ENCODE results near the gene STEAP1B. TPM values are rescaled to one million over a fixed set of nuclear protein-coding genes. Genes with fewer than 3 reads are reported as not detected.

STEAP1B gene
- total RNA-seq, 1 experiment from 2014 or later: 3.2 TPM

GRCh38 chr7:22385326-22385725 lies 114.7 kb downstream of the STEAP1B start:
- H3K23me2 ChIP-seq (ENCODE audit: insufficient read length, low read depth, low read length, poor library complexity, severe bottlenecking): no peaks in the 10 kb centered on the region
- H2BK12ac ChIP-seq (ENCODE audit: insufficient read length, low read depth, low read length): no peak overlapping the region
- no peaks in the 10 kb centered on the region for H3K9me3 ChIP-seq (ENCODE audit: control insufficient read depth, low read depth, low read length)
- no peak overlapping the region for H3K14ac ChIP-seq (ENCODE audit: insufficient read depth, low read length)
- no peak overlapping the region for H3K27ac ChIP-seq (ENCODE audit: insufficient read length, low read depth, low read length)
- Mint-ChIP-seq H3K9me3 (no peaks in the 10 kb centered on the region), H3K4me1 (peaks cover under 1 to 7% of the 10 kb centered on the region in 2 experiments; a peak in 3 of 4 replicates), H3K36me3 (ENCODE audit: insufficient read depth in 1 of 3, low read depth in 3 of 3) (no peaks in the 10 kb centered on the region), H3K27me3 (ENCODE audit: low read depth) (no peaks in the 10 kb centered on the region), H3K4me3 (no peak overlapping the region), H3K27ac (no peak overlapping the region)
- H3K79me1 ChIP-seq (ENCODE audit: insufficient read depth, low read depth, low read length, poor library complexity, severe bottlenecking): no peaks in the 10 kb centered on the region
- no peak overlapping the region for H4K5ac ChIP-seq (ENCODE audit: insufficient read length, low read depth, low read length)
- H3K79me2 ChIP-seq (ENCODE audit: insufficient read depth, low read length): no peaks in the 10 kb centered on the region
- H2BK15ac ChIP-seq (ENCODE audit: low read depth, low read length): no peak overlapping the region
- no peak overlapping the region for H3K18ac ChIP-seq (ENCODE audit: insufficient read length, low read depth, low read length)
- no peak overlapping the region for H3K9ac ChIP-seq (ENCODE audit: extremely low read depth, insufficient read length, low read length)
- no peaks in the 10 kb centered on the region for H3K4me1 ChIP-seq (ENCODE audit: insufficient read depth, low read length)
- H2AK5ac ChIP-seq (ENCODE audit: insufficient read length, low read length): no peak overlapping the region
- no peak overlapping the region for H2BK20ac ChIP-seq (ENCODE audit: low read depth, low read length, poor library complexity, severe bottlenecking)
- H2BK5ac ChIP-seq (ENCODE audit: insufficient read length, low read length): no peak overlapping the region
- H3K27me3 ChIP-seq (ENCODE audit: insufficient read depth, low read length): no peaks in the 10 kb centered on the region
- no peak overlapping the region for H3K23ac ChIP-seq (ENCODE audit: insufficient read length, low read depth, low read length)
- H4K8ac ChIP-seq (replicated peaks; ENCODE audit: insufficient read length, low read depth, low read length): no peak overlapping the region
- no peak overlapping the region for H3K56ac ChIP-seq (ENCODE audit: insufficient read length, low read depth, low read length)
- H3K4ac ChIP-seq (ENCODE audit: low read depth, low read length): no peak overlapping the region
- H4K20me1 ChIP-seq (ENCODE audit: control insufficient read depth, insufficient read depth, insufficient read length): no peaks in the 10 kb centered on the region
- DNase-seq: no peak
- no peak overlapping the region for H2AFZ ChIP-seq (ENCODE audit: low read length)
- no peak overlapping the region for H2BK120ac ChIP-seq (ENCODE audit: low read depth, low read length, poor library complexity, severe bottlenecking)
- no peak overlapping the region for H4K91ac ChIP-seq (ENCODE audit: insufficient read length, low read depth, low read length)
- no peak overlapping the region for H3K4me2 ChIP-seq (ENCODE audit: insufficient read depth, insufficient read length, low read length)
- WGBS (ENCODE audit: extremely low coverage, insufficient read length, low lambda C conversion rate): no CpG with 5 or more reads among the region's 4 CpGs
- H3T11ph ChIP-seq (ENCODE audit: low read length): no peak overlapping the region
- no peak for TF ChIP-seq CTCF (conservative IDR thresholded peaks at IDR 0.05)
